Stimulated activated CD4-positive, alpha-beta T cell treated with anti-CD3 and anti-CD28 coated beads, Interleukin-4, amount 100 ng/mL, for 24 hours (primary cell): Measurements from ENCODE around the gene CBFA2T2.
"Not testable (repeated sequence)": the region's sequence is repeated elsewhere in the genome, so short reads cannot be mapped to it uniquely, and the experiment has no call there.

Source experiments
- DNase-seq: peaks from one replicate; pipeline ENCODE4 v3.0.0-alpha.2; 2020

CBFA2T2 gene

GRCh38 chr20:33630507-33630906 is 140.6 kb downstream of the CBFA2T2 start:
- no peak for DNase-seq

DNA sequence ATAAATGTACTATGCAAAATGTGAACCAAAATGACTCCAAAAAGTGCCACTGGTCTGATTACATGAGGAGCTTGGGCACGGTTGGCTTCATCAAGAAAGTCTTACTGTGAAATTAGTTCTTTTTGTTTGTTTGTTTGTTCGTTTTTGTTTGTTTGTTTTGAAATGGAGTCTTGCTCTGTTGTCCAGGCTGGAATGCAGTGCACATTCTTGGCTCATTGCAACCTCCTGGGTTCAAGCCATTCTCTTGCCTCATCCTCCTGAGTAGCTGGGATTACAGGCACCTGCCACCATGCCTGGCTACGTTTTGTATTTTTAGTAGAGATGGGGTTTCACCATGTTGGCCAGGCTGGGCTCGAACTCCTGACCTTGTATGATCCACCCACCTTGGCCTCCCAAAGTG is 142.0 kb downstream of the CBFA2T2 start:
- DNase-seq = not testable (repeated sequence)

- no peak for DNase-seq
Measured at GRCh38 chr20:33635341-33635740, 145.4 kb downstream of the CBFA2T2 start.

DNA sequence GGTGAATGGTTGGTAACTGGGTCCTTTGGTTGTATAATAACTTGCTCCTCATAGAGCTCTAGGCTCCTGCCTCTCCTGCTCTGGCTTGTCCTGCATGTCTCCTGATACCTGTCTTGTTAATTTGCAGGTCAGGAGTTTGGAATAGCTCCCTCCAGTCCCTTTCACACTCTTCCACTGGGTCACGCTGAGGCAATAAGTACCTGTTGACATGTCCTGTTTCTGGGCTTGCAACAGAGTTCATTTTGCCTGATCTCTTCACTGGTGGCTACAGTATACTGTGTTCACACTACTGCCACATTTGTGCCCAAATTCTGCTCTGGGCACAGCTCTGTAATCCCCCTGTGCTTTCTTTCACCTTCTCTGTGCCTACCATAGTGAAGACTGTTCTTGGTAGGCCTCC is 146.9 kb downstream of the CBFA2T2 start:
- DNase-seq = no peak

DNA sequence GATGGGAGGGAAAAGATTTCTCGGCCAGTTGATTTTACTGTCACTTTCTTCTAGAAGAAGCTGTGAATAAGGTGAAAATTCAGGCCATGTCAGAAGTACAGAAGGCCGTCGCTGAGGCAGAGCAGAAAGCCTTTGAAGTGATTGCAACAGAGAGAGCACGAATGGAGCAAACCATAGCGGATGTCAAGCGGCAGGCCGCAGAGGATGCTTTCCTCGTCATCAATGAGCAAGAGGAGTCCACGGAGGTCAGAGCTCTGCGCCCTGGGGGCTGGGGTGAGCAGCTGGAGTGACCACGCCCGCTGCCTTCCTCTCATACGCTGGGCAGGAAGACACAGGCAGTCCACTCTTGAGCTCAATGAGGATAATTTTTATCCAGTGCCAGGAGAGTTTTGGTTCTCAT is 150.4 kb downstream of the CBFA2T2 start:
- DNase-seq = no peak

- DNase-seq = no peak
Measured at GRCh38 chr20:33644313-33645071, 154.6 kb downstream of the CBFA2T2 start.

GRCh38 chr20:33645072-33645358 is 155.1 kb downstream of the CBFA2T2 start:
- no peak for DNase-seq

GRCh38 chr20:33645396-33645795 is 155.5 kb downstream of the CBFA2T2 start:
- DNase-seq = no peak

DNA sequence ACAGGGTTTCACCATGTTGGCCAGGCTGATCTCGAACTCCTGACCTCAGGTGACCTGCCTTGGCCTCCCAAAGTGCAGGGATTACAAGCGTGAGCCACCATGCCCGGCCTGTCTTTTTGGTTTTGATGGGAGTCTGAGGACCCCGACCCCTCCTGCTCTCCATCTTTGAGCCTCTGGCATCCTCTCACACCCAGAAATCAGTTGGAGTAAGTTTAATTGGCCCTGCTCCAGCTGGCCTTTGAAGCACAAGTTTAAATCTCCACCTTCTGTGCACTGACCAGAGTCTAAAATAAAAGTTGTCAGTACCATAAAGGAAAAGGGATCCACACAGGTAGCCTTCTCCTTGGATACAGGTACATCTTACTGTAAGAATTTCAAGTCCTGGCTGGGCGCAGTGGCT is 156.3 kb downstream of the CBFA2T2 start:
- no peak for DNase-seq

- DNase-seq = not testable (repeated sequence)
Measured at GRCh38 chr20:33646959-33647602, 157.2 kb downstream of the CBFA2T2 start.

DNA sequence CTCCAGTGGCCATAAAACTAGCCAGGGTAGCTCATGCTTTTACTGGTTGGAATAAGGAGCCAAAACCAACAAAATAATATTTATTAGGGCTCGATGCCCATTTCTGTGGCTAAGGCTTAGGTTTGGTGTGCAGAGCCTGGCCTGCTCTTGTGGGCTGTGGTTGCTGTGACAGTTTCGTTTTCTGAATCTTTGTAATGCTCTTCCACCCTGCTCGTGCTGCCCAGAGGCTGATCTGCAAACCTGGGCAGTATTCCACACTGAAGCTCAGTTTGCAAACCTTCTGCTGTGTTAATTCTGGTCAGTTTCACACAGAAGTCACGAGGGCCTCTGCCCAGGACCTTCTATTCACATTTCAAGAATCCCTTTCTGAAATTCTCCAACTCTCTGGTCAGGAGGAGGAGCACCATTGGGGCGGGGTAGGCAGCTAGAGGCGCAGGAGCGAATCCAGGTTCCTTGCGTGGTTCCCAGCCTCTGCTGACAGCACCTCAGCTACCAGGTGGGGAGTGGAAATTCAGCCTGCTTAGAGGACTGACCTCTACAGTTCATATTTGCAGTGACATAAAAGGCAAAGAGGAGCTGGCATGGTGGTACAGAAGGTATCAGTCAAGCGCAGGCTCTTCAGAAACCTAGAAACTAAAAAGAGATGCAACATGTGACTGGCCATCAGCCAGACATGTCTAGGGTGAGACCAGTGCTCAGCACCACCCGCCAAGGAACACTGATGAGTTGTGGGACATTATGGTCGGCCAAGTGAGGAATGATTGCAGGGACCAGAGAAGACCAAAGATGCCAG is 157.9 kb downstream of the CBFA2T2 start:
- DNase-seq = no peak

DNA sequence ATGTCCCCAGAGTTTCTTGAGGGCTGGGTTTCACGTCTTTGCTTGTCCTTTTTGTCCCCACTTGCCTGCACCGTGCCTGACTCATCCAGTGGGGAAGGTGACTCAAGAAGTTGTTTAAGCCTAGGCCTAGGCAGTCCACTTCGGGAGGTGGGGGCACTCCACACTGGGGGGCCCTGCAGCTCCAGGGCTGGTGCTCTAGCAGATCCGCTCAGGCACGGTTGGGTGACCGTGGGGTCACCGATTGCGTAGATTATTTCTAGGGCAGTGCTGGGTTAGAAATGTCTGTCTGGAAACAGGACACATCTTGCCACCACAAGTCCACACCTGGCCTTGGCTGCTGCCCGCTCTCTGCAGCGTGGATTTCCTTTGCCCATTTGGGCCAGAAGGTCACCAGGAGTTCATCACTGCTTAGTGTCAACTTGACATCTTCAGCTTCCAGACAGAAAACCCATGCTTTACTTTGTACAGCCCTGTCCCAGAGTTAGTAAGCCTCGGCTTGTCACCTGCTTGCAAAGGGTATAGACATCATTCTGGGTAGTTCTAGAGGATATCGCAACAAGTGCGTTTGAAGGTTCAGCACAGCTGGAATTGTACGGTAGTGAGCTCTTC is 158.6 kb downstream of the CBFA2T2 start:
- no peak for DNase-seq

- DNase-seq = no peak
Measured at GRCh38 chr20:33649201-33649681, 159.3 kb downstream of the CBFA2T2 start.

- no peak for DNase-seq
Measured at GRCh38 chr20:33650111-33650752, 160.3 kb downstream of the CBFA2T2 start.

- DNase-seq = no peak
Measured at GRCh38 chr20:33650753-33651561, 161.1 kb downstream of the CBFA2T2 start.

GRCh38 chr20:33651562-33652048 is 161.7 kb downstream of the CBFA2T2 start:
- no peak for DNase-seq

- peak; percentile 33 for DNase-seq
Measured at GRCh38 chr20:33653218-33653899, 163.5 kb downstream of the CBFA2T2 start.

DNA sequence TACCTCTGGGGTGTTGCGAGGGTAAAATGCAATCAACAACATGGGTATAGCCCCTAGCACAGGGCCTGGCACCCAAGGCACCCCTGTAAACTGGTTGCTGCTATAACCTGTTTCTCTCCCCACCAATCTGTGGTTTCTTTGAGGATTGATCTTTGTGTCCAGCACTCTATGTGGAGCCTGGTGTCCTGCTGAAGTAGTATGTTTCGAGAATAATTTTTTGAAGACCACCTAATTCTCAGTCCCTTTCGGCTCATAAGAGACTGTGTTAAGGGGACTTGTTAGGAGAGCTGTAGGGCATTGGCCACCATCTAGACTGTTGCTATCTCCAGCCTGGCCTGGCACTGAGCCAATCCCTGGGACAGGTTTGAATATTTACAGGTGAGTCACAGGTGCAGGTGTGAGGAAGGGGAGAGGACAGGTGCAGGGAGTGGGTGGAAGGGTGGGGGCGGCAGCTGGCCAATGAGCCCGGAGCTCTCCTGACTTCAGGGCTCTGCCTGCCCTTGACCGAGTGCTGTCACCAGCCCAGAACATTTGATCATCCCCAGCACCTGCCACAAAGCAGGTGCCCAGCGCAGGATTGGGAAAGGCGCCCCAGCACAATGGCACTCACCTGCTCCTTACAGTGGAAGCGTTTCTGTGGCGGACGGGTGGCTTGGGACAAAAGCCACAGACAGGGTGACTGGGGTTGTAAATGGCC is 164.2 kb downstream of the CBFA2T2 start:
- DNase-seq = no peak

DNA sequence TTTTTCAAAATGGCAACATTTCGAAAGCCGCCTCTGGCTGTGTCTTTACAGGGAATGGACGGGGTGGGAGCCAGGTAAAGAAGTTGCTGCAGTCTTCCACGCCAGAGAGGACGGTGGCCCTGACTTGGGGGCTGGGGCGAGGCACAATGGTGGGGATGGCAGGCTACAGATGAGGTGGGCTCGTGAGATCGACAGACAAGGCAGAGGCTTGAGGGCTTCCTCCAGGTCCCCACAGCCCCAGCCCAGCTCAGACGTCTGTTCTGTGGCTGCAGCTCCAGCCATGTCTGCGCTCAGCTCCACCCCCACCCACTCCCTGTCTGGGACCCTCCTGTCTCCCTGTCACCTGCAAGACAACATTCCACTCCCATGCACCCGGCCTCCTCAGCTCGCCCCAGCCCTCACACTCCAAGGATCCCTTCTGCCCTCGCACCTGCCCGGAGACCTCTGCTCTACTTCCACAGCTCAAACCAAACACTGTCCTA is 164.8 kb downstream of the CBFA2T2 start:
- DNase-seq = no peak

- DNase-seq = no peak
Measured at GRCh38 chr20:33655164-33655563, 165.3 kb downstream of the CBFA2T2 start.
